ENCODE data around the gene LTBP1. TPM values are rescaled to one million over a fixed set of nuclear protein-coding genes. Genes with fewer than 3 reads are reported as not detected.

Gene LTBP1
- total and polyA plus RNA-seq, 10 of the 15 experiments (the other 5 are each of a cell fraction or from before 2014, with no cell fraction given): 0.01 to 0.28 (median 0.12) TPM; not detected in 2

- TF ChIP-seq CBFB (IDR thresholded peaks at IDR 0.05; ENCODE audit: low read depth) (0 out of 2 replicates have a peak, but pooled peaks have one; percentile 27), JUND (IDR thresholded peaks at IDR 0.05; ENCODE audit: low read depth, low read length) (no peak), EZH2 (IDR thresholded peaks at IDR 0.05; ENCODE audit: borderline replicate concordance, control insufficient read depth, low read depth, low read length) (no peak), IRF3 (IDR thresholded peaks at IDR 0.05) (no peak), POU2F2 (IDR thresholded peaks at IDR 0.05; ENCODE audit: borderline replicate concordance, low read depth, low read length) (no peak), RFX5 (IDR thresholded peaks at IDR 0.05; ENCODE audit: low read depth, low read length) (no peak), NBN (IDR thresholded peaks at IDR 0.05) (no peak), ZNF274 (IDR thresholded peaks at IDR 0.05; ENCODE audit: insufficient read depth, insufficient read length) (no peak), ZNF687 (IDR thresholded peaks at IDR 0.05) (no peak), MLLT1 (IDR thresholded peaks at IDR 0.05) (no peak), PBX3 (IDR thresholded peaks at IDR 0.05; ENCODE audit: insufficient replicate concordance, low read depth, low read length) (no peak), ELK1 (IDR thresholded peaks at IDR 0.05; ENCODE audit: low read depth, low read length) (no peak), MXI1 (IDR thresholded peaks at IDR 0.05; ENCODE audit: low read depth, low read length) (no peak), ZBTB4 (CRISPR knock-in tag; IDR thresholded peaks at IDR 0.05) (no peak), YY1 (IDR thresholded peaks at IDR 0.05; ENCODE audit: low read depth, low read length) (0 out of 2 replicates have a peak, but pooled peaks have one; percentile 40), CREB1 (IDR thresholded peaks at IDR 0.05; ENCODE audit: low read depth) (0 out of 2 replicates have a peak, but pooled peaks have one; percentile 36), NR2F1 (conservative IDR thresholded peaks at IDR 0.05) (no peak)
Measured at GRCh38 chr2:32946314-32947075, at the start of gene LTBP1 (continued).

Data from GM12878 (cell line).